ENCODE measurements around the gene DNAJB13.

The DNAJB13 gene

DNA sequence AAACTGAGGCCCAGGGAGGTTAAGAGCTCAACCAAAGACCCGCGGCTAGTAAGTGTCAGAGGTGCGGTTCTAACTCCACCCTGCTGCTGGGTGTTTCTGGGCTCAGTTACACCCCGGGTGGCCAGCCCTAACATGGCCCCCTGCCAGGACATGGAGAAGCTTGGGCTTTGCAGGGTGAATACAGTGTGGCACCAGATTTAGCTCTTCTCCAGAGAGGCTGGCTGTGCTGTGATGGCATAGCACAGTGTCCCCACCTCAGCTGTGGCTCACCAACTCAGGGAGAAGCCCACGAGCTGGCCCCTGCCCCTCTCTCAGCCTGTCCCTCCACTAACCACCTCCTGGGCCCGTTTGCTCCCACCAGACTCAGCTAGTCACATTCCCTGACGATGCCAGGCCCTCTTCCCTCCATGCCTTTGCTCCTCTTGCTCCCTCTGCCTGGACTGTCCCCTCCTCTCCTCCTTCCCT, 51.0 kb downstream of the DNAJB13 start:
- no peak for FAIRE-seq

GRCh38 chr11:74002832-74003231, 52.0 kb downstream of the DNAJB13 start:
- no peak for FAIRE-seq

DNA sequence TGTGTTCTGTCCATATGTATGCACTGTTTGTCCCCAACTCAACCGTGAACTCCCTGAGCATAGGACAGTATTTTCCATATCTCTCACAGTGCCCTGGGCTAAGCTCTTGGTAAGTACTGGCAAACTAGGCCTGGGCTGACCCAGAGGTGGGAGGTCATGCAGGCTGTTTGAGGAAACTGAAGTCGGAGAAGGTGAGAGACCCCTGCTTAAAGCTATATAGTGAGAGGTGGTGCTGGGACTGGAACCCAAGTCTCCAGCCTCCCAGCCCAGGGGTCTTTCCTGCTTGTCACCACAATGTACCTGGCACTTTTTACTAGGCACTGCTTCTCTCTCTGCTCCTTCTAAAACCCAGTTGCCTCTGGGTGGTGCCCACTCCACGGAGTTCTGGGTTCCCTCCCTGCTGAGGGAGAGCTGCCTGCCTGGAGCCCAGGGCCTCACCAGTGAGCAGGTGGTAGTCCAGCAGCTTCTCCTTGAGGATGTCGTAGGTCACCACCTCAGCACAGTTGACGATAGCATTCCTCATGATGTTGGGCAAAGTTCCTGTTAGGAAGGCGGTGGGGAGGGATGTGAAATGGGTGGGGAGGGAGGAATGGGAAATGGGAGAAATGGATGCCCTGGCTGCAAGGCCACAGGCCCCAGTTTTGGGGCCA, 53.3 kb downstream of the DNAJB13 start:
- FAIRE-seq = no peak

DNA sequence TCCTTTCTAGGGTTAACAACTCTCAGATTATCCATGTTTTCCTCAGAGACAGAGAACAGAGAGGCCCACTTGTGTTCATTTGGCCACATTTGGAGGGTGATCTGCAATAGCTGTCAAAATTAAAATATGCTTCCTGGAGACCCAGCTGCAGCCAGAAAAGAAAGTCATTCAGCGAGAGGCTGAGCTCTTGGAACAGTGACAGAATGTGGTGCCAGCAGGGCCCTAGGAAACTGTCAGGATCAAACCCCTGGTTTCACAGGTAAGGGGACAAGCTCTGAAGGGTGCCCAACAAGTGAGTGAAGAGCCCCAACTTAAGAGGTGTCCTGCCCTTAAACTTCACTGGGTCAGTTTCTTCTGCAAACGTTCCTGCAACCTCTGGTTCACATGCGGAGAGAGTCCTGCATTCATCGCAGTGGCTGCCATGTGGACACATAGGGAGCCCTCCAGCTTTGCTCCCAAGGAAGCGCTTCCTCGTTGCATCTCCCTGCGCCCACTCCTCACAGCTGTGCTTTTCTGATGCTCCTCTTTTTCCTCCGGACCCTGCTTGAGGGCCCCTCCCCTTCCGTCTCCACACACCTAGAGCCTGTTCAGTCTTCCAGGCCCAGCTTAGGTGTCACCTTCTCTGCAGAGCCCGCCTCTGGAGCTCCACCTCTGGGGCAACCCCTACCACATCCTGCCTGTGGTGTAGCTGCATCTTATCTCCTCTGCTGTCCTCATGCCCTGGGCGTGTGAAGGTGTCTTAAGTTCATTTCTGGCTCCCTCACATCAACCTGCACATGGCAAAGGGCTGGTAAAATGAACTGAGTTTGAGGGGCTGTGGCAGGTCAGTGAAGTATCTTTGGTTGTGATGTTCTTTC, 54.2 kb downstream of the DNAJB13 start:
- no peak for FAIRE-seq

GRCh38 chr11:74005721-74006517, 55.1 kb downstream of the DNAJB13 start:
- FAIRE-seq = no peak

- no peak for FAIRE-seq
These were observed 56.0 kb downstream of the DNAJB13 start for GRCh38 chr11:74006743-74007304.

DNA sequence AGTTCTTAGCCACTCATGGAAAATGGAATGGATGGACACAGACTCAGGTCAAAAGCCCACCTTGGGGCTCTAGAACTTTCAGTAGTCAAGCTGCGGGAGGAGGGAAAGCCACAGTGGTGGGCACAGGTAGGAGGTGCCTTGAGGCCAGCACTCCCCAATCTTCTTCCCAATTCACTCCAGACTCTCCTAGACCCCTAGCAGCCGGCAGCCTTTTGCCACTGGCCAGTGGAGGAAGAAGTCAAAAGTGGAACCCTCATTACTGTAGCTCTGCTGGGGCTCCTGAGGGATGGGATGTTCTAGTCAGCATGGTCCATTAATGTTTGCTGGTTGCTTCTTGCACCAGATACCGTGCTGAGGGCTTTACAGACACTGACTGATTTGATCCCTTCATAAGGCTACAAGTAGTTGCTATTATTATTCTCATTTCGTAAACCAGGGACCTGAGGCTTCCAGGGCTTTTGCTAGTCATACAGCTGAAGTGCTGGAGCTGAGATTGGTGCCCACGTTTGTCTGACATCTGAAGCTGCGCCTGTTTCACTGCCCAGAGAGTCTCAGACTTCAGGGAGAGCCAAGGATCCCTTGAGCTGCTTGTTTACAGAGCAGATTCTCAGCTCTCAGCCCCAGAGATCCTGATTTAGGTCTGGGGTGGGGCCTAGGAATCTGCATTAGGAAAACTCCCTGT, 57.0 kb downstream of the DNAJB13 start:
- no peak for FAIRE-seq

- no peak for FAIRE-seq
These were observed 57.8 kb downstream of the DNAJB13 start, which contains the start of gene UCP3 for GRCh38 chr11:74008373-74009229. TSS of gene UCP3 (minus strand) at chr11:74009085. CDS start at chr11:74007042, 2,043 bp downstream.

DNA sequence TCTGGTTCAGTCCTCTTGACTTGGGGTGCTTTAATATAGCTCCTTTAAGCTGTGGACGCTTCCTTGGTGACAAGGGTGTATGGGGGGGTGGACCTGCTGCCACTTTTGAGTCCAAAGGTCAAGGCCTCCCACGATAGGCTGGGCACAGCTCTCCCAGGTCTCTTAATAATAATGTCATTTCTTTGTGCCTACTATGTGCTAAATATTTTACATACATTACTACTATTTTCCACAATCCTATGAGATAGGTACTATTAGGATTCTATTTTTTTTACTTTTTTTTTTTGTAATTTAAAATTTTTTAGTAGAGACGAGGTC, 58.4 kb downstream of the DNAJB13 start:
- no peak for FAIRE-seq

DNA sequence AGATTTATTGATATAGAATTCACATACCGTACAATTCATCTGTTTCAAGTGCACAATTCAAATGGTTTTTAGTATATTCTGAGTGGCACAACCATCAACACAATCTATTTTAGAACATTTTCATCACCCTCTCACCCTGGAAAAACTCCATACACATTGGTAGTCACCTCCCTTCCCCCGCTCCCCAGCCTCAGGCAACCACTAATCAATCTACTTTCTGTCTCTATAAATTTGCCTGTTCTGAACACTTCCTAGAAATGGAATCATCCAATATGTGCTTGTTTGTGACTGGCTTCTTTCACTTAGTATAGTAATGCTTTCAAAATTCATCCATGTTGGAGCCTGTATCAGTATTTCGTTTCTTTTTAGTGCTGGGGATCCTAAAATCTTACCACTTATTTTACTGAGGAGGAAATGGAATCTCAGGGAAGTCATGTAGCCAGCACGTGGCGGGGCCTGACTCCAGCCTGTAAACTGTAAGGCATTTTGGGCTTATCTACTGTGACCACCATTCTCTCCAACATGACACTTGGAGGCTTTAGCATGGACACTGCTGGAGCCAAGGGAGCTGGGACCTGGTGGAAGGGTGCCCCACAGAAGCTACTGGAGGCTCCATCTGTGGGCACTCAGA, 59.0 kb downstream of the DNAJB13 start:
- FAIRE-seq = no peak

DNA sequence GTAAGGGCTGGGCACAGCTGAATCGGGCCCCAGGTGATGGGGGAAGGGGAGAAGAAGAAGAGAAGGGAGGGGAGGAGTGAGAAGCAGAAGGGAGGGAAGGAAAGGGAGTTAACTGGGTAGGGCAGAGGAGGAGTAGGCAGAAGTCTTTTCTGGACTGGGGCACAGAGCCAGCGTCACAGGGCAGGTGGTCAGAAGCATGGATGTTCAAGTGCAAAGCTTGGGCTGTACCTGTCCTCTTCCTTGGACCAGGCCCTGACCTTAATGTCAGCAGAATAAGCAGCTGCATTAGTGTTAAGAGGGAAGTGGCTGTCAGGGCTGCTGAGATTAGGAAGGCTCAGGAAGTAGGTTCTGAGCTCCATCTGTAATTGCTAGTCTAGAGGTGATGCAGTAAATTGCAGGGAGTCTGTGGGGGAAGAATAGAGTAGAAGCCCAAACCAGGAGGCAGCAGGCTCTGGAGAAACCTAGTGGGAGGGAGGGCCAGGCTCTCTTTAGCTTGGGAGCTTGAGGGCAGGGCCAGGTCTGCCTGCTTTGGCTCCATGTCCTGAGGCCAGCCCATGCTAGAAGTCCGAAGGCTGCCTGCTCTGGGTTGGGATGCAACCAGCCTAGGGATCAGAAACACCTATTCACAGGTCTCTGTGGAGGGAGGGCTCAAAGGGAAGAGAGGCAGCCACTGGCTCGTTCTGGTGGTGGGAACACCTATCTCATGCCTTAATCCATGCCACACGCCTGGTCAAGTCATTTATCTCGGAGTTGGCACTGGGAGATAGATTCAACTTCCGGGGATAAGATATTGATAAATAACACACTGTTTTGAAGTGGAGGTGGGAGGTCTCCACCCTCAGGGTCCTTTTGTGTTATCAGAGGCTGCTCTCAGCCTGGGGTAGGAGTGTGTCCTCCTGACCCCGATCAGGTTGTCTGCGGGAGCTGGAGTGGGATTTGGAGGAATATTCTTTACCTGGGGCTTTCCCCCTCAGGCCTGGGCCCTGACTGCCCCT, 59.8 kb downstream of the DNAJB13 start:
- no peak for FAIRE-seq

DNA sequence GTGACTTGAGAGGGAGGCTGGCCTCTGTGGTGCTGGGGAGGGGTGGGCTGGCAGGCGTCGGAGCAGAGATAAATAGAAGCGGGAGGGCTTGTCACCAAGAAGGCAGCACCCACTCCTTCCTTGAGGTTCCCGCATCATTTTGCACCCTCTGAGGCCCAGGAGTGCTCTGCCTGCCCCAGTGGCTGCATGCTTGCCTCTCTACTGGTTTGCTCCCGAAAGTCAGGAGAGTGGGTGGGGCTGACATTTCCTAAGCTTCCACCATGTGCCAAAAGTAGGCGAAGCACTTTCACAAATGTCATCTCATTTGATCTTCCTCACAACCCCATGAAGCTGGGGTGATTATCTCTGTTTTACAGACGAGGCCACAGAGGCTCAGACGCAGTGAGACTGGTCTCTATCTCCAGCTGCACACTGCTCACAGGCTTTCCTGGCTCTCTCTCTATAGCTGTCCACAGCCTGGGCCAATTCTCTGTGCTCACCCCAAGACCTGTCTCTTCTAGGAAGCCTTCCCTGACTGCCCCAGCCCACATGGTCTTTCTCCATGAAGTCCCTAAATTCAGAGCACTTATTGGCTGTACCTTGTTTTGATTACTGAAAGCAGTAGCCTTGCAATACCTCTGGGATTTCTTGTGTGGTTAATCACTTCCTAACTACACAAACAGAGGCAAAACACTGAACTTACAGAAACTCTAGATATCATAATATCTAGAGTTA, 60.7 kb downstream of the DNAJB13 start:
- no peak for FAIRE-seq

GRCh38 chr11:74012074-74012809, 61.4 kb downstream of the DNAJB13 start:
- no peak for FAIRE-seq

DNA sequence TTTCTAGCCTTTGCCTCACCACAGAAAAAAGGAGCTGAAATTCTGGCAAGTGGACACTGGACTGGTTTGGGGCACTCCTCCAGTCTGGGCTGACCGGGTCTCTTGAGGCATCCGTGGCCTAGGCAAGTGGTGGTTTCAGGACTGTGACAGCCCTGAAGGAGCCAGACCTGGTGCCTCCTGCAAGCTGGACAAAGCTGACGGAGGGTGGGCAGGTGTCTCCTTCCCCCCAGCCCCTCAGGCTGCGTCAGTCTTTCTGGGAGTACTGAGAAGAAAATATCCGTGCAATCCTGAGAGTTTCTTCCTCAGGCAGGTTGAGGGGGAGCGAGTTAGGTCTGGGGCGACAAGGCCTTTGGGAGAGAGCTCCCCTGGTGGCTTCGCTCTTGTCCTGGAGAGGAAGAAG, 62.3 kb downstream of the DNAJB13 start:
- no peak for FAIRE-seq

DNA sequence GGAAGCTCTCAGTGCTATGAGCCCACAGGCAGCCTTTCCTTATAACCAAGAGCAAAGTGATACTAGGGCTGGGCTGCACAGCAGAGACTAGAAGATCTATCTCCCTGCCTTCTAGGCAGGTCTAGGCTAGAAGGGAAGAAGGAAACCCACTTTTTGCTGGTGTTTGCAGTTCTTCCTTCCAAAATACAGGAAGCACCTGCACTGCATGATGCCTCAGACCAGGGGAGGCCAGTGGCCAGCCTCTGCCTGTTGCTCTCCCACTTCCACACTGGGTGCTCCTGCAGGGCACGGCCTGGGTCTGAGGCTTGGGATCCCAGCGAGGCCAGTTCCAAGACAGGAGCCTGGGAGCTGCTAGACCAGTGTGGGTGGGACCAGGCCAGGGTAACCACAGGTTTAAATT, 64.1 kb downstream of the DNAJB13 start:
- FAIRE-seq = no peak

DNA sequence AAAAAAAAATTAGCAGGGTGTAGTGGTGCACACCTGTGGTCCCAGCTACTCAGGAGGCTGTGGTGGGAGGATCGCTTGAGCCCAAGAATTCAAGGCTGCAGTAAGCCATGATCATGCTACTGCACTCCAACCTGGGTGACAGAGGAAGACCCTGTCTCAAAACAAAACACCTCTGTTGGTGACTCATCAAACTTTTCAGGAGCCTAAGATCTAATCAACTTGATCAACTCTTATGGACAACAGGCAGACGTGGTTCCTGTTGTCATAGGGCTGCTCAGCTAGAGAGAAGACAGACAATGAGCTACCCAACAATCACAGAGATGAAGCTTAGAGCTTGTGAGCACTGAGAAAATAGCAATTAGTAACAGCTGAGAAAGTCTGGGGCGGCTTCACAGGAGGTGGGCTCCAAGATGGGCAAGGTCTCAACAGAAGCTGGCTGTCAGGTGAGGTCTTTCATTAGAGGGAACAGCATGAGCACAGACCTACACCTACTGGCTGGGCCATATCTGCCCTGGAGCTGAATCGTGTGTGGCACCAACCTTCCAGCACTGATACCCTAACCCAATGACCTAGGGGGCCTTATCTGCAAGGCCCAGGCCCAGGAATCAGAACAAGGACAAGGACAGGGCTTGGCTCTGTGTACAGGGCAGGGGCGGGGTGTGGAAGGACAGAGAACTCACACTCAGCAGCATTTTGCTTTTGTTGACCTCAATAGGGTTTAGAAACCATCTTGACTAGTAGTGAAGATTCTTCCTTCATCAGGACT, 65.3 kb downstream of the DNAJB13 start:
- FAIRE-seq = no peak

DNA sequence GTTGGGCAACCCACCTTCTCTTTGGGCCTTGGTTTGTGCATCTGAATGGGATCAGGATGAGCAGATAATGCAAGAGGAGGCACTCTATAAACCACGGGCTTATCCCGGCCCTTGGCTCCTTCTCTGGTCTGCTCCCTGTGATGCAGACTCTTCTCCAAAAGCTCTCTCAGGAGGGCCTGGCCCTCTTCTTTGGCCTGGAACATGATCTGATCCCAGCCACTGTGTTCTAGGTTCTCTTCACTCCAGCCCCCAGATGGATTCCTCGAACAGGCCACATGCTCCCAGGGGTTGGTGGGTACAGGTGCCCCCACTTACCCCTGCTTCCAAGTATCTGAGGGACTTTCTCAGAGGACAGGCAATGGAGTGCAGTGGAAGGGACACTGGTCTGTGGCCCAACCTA, 66.8 kb downstream of the DNAJB13 start:
- no peak for FAIRE-seq
